NCI-H1436 (cell line): ENCODE measurements around the gene VGLL4.
"Not testable (repeated sequence)": the region's sequence is repeated elsewhere in the genome, so short reads cannot be mapped to it uniquely, and the experiment has no call there.

Source experiments
- DNase-seq: peaks from one replicate; lab custom pipeline; 2025; lab: John Stamatoyannopoulos, UW

VGLL4 gene

GRCh38 chr3:11530153-11530721 is 113.5 kb downstream of the VGLL4 start:
- DNase-seq: peak; percentile 23

DNA sequence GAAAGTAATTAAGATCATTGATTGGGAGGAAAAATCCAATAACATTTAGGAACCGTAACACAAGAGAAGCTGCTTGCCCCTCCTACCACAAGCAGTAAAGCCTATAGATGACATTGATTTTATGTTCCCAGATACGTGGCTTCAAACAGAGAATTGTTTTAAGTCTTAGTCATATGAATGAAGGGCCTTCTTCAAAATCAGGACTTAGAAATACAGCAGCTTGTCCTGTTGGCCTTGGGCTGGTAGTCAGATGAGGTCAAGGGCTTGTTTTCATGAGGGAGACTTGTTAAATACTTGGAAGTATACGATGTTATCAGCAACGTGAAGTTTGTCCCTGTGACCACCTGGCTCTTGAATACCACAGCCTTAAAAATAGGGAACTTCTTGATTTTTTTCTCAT is 114.4 kb downstream of the VGLL4 start:
- no peak for DNase-seq

- not testable (repeated sequence) for DNase-seq
These were observed 117.6 kb downstream of the VGLL4 start for GRCh38 chr3:11526121-11526520.

- no peak for DNase-seq
These were observed 120.1 kb downstream of the VGLL4 start for GRCh38 chr3:11523572-11524101.

GRCh38 chr3:11522953-11523571 is 120.7 kb downstream of the VGLL4 start:
- DNase-seq: no peak

- no peak for DNase-seq
These were observed 121.4 kb downstream of the VGLL4 start for GRCh38 chr3:11522398-11522715.

GRCh38 chr3:11521167-11521566 is 122.5 kb downstream of the VGLL4 start:
- DNase-seq: no peak

- no peak for DNase-seq
These were observed 126.1 kb downstream of the VGLL4 start for GRCh38 chr3:11517601-11518000.

- DNase-seq: no peak
These were observed 129.4 kb downstream of the VGLL4 start for GRCh38 chr3:11514191-11514821.

DNA sequence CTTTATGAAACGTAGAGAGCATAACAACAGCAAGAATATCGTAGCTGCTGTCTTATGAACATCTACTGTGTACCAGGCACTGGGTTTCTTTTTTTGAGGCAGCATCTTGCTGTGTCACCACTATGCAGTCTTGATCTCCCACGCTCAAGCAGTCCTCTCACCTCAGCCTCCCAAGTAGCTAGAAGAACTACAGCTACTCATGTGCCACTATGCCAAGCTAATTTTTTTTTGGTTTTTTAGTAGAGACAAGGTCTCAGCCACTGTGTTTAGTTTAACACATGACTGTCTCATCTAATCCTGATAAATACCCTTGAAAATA is 129.9 kb downstream of the VGLL4 start:
- no peak for DNase-seq

DNA sequence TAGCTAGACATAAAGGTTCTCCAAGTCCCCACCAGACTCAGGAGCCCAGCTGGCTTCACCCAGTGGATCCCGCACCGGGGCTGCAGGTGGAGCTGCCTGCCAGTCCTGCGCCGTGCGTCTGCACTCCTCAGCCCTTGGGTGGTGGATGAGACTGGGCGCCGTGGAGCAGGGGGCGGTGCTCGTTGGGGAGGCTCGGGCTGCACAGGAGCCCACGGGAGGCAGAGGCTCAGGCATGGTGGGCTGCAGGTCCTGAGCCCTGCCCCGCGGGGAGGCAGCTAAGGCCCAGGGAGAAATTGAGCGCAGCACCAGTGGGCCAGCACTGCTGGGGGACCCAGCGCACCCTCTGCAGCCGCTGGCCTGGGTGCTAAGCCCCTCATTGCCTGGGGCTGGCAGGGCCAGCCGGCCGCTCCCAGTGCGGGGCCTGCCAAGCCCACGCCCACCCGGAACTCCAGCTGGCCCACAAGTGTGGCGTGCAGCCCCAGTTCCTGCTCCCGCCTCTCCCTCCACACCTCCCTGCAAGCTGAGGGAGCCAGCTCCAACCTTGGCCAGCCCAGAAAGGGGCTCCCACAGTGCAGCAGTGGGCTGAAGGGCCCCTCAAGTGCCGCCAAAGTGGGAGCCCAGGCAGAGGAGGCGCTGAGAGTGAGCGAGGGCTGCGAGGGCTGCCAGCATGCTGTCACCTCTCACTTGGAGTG is 130.4 kb downstream of the VGLL4 start:
- DNase-seq: not testable (repeated sequence)

- DNase-seq: not testable (repeated sequence)
These were observed 132.1 kb downstream of the VGLL4 start for GRCh38 chr3:11511606-11512005.

GRCh38 chr3:11510356-11510755 is 133.4 kb downstream of the VGLL4 start:
- DNase-seq: no peak

- no peak for DNase-seq
These were observed 133.7 kb downstream of the VGLL4 start for GRCh38 chr3:11510001-11510340.

GRCh38 chr3:11509173-11510000 is 134.3 kb downstream of the VGLL4 start:
- no peak for DNase-seq

- no peak for DNase-seq
These were observed 135.2 kb downstream of the VGLL4 start for GRCh38 chr3:11508346-11509172.

GRCh38 chr3:11507719-11508118 is 136.0 kb downstream of the VGLL4 start:
- no peak for DNase-seq
